ENCODE data around the gene MARK1.

- TF ChIP-seq ZNF133 (tag by site-specific recombination; IDR thresholded peaks at IDR 0.05) (no peak), ZNF138 (tag by site-specific recombination; IDR thresholded peaks at IDR 0.05; ENCODE audit: borderline replicate concordance) (no peak), CTCF (tag by site-specific recombination; IDR thresholded peaks at IDR 0.05) (no peak), ZNF549 (tag by site-specific recombination; IDR thresholded peaks at IDR 0.05) (no peak), YY1 (tag by site-specific recombination; IDR thresholded peaks at IDR 0.05) (no peak), ZNF473 (tag by site-specific recombination; IDR thresholded peaks at IDR 0.05) (no peak), KLF16 (tag by site-specific recombination; IDR thresholded peaks at IDR 0.05) (no peak), PBX3 (CRISPR knock-in tag; IDR thresholded peaks at IDR 0.05) (no peak)
These were observed 27.6 kb upstream of the MARK1 start for GRCh38 chr1:220500372-220500771.

All from HEK293 (cell line).